ENCODE data around the gene LRRC32. TPM values are rescaled to one million over a fixed set of nuclear protein-coding genes. Genes with fewer than 3 reads are reported as not detected.

Gene LRRC32
- total RNA-seq, 1 experiment from 2014 or later = 0.46 TPM

GRCh38 chr11:76704171-76704948, 33.8 kb upstream of the LRRC32 start:
- H3K23me2 ChIP-seq (ENCODE audit: insufficient read length, low read depth, low read length, poor library complexity, severe bottlenecking) = no peaks in the 10 kb centered on the region
- H3K27ac Mint-ChIP-seq = peak overlapping the region; percentile 96 to 99 (median 98)
- H3K9me3 ChIP-seq (ENCODE audit: control insufficient read depth, low read depth, low read length) = no peaks in the 10 kb centered on the region
- no peaks in the 10 kb centered on the region for H3K27me3 ChIP-seq (ENCODE audit: insufficient read depth, low read length)
- H2BK120ac ChIP-seq (ENCODE audit: low read depth, low read length, poor library complexity, severe bottlenecking) = no peak overlapping the region
- no peak overlapping the region for H2AFZ ChIP-seq (ENCODE audit: low read length)
- 100% methylated on average over 1 of the region's 5 CpGs for WGBS (ENCODE audit: extremely low coverage, insufficient read length, low lambda C conversion rate)
- H3K56ac ChIP-seq (ENCODE audit: insufficient read length, low read depth, low read length) = no peak overlapping the region
- H3K14ac ChIP-seq (ENCODE audit: insufficient read depth, low read length) = peak overlapping the region; percentile 3; the same call in 1 of the 2 replicates
- no peak overlapping the region for H4K5ac ChIP-seq (ENCODE audit: insufficient read length, low read depth, low read length)
- no peak overlapping the region for H3K18ac ChIP-seq (ENCODE audit: insufficient read length, low read depth, low read length)
- peaks cover 4% of the 10 kb centered on the region; the same call in 1 of the 2 replicates for H3K27me3 Mint-ChIP-seq (ENCODE audit: low read depth)
- no peak for TF ChIP-seq CTCF (conservative IDR thresholded peaks at IDR 0.05)
- H3K4me1 ChIP-seq (ENCODE audit: insufficient read depth, low read length) = peaks cover 14% of the 10 kb centered on the region
- no peak overlapping the region for H2BK12ac ChIP-seq (ENCODE audit: insufficient read length, low read depth, low read length)
- H3K9me3 Mint-ChIP-seq = peaks cover 14 to 17% of the 10 kb centered on the region in 2 experiments; a peak in 4 of 5 replicates
- no peak overlapping the region for H4K8ac ChIP-seq (replicated peaks; ENCODE audit: insufficient read length, low read depth, low read length)
- H3K27ac ChIP-seq (ENCODE audit: insufficient read length, low read depth, low read length) = peak overlapping the region; percentile 12
- H2BK5ac ChIP-seq (ENCODE audit: insufficient read length, low read length) = no peak overlapping the region
- H4K91ac ChIP-seq (ENCODE audit: insufficient read length, low read depth, low read length) = no peak overlapping the region
- H3K79me2 ChIP-seq (ENCODE audit: insufficient read depth, low read length) = no peaks in the 10 kb centered on the region
- no peak overlapping the region for H3T11ph ChIP-seq (ENCODE audit: low read length)
- H2AK5ac ChIP-seq (ENCODE audit: insufficient read length, low read length) = no peak overlapping the region
- H3K23ac ChIP-seq (ENCODE audit: insufficient read length, low read depth, low read length) = no peak overlapping the region
- no peak overlapping the region for H2BK15ac ChIP-seq (ENCODE audit: low read depth, low read length)
- H3K4me1 Mint-ChIP-seq = peaks cover 44 to 50% of the 10 kb centered on the region in 2 experiments
- peak; percentile 75 for DNase-seq
- H3K4me2 ChIP-seq (ENCODE audit: insufficient read depth, insufficient read length, low read length) = peak overlapping the region; percentile 30
- peak overlapping the region; percentile 7 to 56; a peak in 3 of 5 replicates for H3K4me3 Mint-ChIP-seq
- no peak overlapping the region for H3K4ac ChIP-seq (ENCODE audit: low read depth, low read length)
- H3K36me3 Mint-ChIP-seq (ENCODE audit: insufficient read depth in 1 of 3, low read depth in 3 of 3) = peaks cover 2 to 19% (median 6%) of the 10 kb centered on the region in 3 experiments; a peak in 3 of 7 replicates
- no peak overlapping the region for H2BK20ac ChIP-seq (ENCODE audit: low read depth, low read length, poor library complexity, severe bottlenecking)
- H3K79me1 ChIP-seq (ENCODE audit: insufficient read depth, low read depth, low read length, poor library complexity, severe bottlenecking) = no peaks in the 10 kb centered on the region
- no peak overlapping the region for H3K9ac ChIP-seq (ENCODE audit: extremely low read depth, insufficient read length, low read length)
- H4K20me1 ChIP-seq (ENCODE audit: control insufficient read depth, insufficient read depth, insufficient read length) = no peaks in the 10 kb centered on the region

All from H9 (cell line).